Endodermal cell (in vitro differentiated cells): ENCODE measurements around the gene METTL3. TPM values are rescaled to one million over a fixed set of nuclear protein-coding genes. Genes with fewer than 3 reads are reported as not detected.

Experiments
- DNase-seq: peaks from one replicate; pipeline ENCODE4 v3.0.0-alpha.2; 2017
- H3K27ac ChIP-seq: 2 replicates; pipeline ENCODE4 v1.5.1; 2013; ENCODE audit warnings: mild to moderate bottlenecking, low read depth, low read length, moderate library complexity
- H3K27me3 ChIP-seq: 2 replicates; pipeline ENCODE4 v1.6.1; 2013; ENCODE audit warnings: mild to moderate bottlenecking, low read length, moderate library complexity; ENCODE audit not compliant: insufficient read depth, control insufficient read depth, poor library complexity, severe bottlenecking
- H3K36me3 ChIP-seq: 2 replicates; pipeline ENCODE4 v1.7.0; 2013; ENCODE audit warnings: mild to moderate bottlenecking, low read length, moderate library complexity; ENCODE audit not compliant: control insufficient read depth, insufficient read depth
- H3K4me1 ChIP-seq: one replicate; pipeline ENCODE4 v1.7.0; 2013; ENCODE audit warnings: low read length; ENCODE audit not compliant: control insufficient read depth, insufficient read depth
- H3K4me3 ChIP-seq: 2 replicates; pipeline ENCODE4 v1.5.1; 2013; ENCODE audit warnings: mild to moderate bottlenecking, low read length, moderate library complexity
- H3K9ac ChIP-seq: 2 replicates; pipeline ENCODE4 v1.6.1; 2013; ENCODE audit warnings: mild to moderate bottlenecking, low read length, moderate library complexity; ENCODE audit not compliant: poor library complexity, severe bottlenecking; ENCODE audit errors: extremely low read depth
- H3K9me3 ChIP-seq: 2 replicates; pipeline ENCODE4 v1.6.1; 2013; ENCODE audit warnings: mild to moderate bottlenecking, low read length, moderate library complexity; ENCODE audit not compliant: control insufficient read depth
- H3K27ac Mint-ChIP-seq: 2 replicates; pipeline ENCODE4 v1.8.0; 2020; ENCODE audit warnings: mixed read lengths
- H3K27me3 Mint-ChIP-seq: 2 replicates; pipeline ENCODE4 v1.8.0; 2021; ENCODE audit warnings: mild to moderate bottlenecking, mixed read lengths; ENCODE audit not compliant: insufficient read depth
- H3K36me3 Mint-ChIP-seq: 2 replicates; pipeline ENCODE4 v1.8.0; 2020; ENCODE audit warnings: low read depth, mixed read lengths
- H3K4me1 Mint-ChIP-seq: 2 replicates; pipeline ENCODE4 v1.8.0; 2020; ENCODE audit warnings: mixed read lengths
- H3K4me3 Mint-ChIP-seq: 2 replicates; pipeline ENCODE4 v1.8.0; 2020; ENCODE audit warnings: mild to moderate bottlenecking, moderate library complexity, mixed read lengths
- H3K9me3 Mint-ChIP-seq: 2 replicates; pipeline ENCODE4 v1.8.0; 2020; ENCODE audit warnings: mild to moderate bottlenecking, mixed read lengths
- WGBS, 2 experiments: methylation state at CpG; one replicate each; pipeline versions ENCODE4 v1.1.5 to v1.1.7; 2013; ENCODE audit warnings: missing lambda C conversion rate in 2 of 2, mixed read lengths in 1 of 2; ENCODE audit not compliant: insufficient coverage in 1 of 2, insufficient read length in 1 of 2; 5-methylcytosine and 5-hydroxymethylcytosine counted together
- total RNA-seq, 2 donors: library from RNA; stranded (reverse); fragmentation: NEBNext Ultra II Directional in 1 of 2; extraction: Animal tissue kit (Norgen Biotek cat#: 25700) in 1 of 2; gene quantifications; 2 replicates in 1 of 2; 3 replicates in 1 of 2; pipeline ENCODE4 v1.2.1, GENCODE V29; 2021
- TF ChIP-seq, protein P1 (sequence below): fragments of 200-600 bp; sonication (generic); conservative IDR thresholded peaks from 2 replicates; pipeline ENCODE4 v1.5.0; 2021; ENCODE audit warnings: antibody characterized with exemption, mild to moderate bottlenecking

METTL3 gene
- total RNA-seq, 2 donors from 2014 or later, result 63.2 to 64.7 TPM

- Histone ChIP-seq H3K9me3 (no peaks in the 10 kb centered on the region), H3K27me3 (no peaks in the 10 kb centered on the region), H3K4me1 (peaks cover 8% of the 10 kb centered on the region), H3K4me3 (no peak overlapping the region), H3K36me3 (peaks cover 37% of the 10 kb centered on the region), H3K27ac (no peak overlapping the region), H3K9ac (no peak overlapping the region)
- no peaks in the 10 kb centered on the region for H3K9me3 Mint-ChIP-seq
- no peak overlapping the region for H3K4me3 Mint-ChIP-seq
- peak overlapping the region; percentile 76 for H3K27ac Mint-ChIP-seq
- H3K4me1 Mint-ChIP-seq, result peaks cover 42% of the 10 kb centered on the region
- no peaks in the 10 kb centered on the region for H3K27me3 Mint-ChIP-seq
- TF ChIP-seq, protein P1, sequence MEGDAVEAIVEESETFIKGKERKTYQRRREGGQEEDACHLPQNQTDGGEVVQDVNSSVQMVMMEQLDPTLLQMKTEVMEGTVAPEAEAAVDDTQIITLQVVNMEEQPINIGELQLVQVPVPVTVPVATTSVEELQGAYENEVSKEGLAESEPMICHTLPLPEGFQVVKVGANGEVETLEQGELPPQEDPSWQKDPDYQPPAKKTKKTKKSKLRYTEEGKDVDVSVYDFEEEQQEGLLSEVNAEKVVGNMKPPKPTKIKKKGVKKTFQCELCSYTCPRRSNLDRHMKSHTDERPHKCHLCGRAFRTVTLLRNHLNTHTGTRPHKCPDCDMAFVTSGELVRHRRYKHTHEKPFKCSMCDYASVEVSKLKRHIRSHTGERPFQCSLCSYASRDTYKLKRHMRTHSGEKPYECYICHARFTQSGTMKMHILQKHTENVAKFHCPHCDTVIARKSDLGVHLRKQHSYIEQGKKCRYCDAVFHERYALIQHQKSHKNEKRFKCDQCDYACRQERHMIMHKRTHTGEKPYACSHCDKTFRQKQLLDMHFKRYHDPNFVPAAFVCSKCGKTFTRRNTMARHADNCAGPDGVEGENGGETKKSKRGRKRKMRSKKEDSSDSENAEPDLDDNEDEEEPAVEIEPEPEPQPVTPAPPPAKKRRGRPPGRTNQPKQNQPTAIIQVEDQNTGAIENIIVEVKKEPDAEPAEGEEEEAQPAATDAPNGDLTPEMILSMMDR, result no peak
- H3K36me3 Mint-ChIP-seq, result peaks cover 45% of the 10 kb centered on the region
- 88% methylated on average over 1 of the region's 1 CpG; no CpG with 5 or more reads in 1 of the 2 experiments for WGBS, 2 experiments
- no peak for DNase-seq
Observed at GRCh38 chr14:21520767-21521166, 9.6 kb upstream of the METTL3 start.

- H3K36me3 Mint-ChIP-seq, result peaks cover 27% of the 10 kb centered on the region
- no peak overlapping the region for H3K4me3 Mint-ChIP-seq
- no peak for DNase-seq
- Histone ChIP-seq H3K4me3 (no peak overlapping the region), H3K9me3 (no peaks in the 10 kb centered on the region), H3K4me1 (no peaks in the 10 kb centered on the region), H3K27ac (no peak overlapping the region), H3K9ac (no peak overlapping the region), H3K36me3 (peaks cover 25% of the 10 kb centered on the region), H3K27me3 (no peaks in the 10 kb centered on the region)
- no peaks in the 10 kb centered on the region for H3K9me3 Mint-ChIP-seq
- TF ChIP-seq, protein P1, result no peak
- H3K4me1 Mint-ChIP-seq, result peaks cover 37% of the 10 kb centered on the region
- no peaks in the 10 kb centered on the region for H3K27me3 Mint-ChIP-seq
- 79 to 84% methylated on average over 2 of the region's 2 CpGs for WGBS, 2 experiments
- no peak overlapping the region for H3K27ac Mint-ChIP-seq
Observed at GRCh38 chr14:21518725-21519124, 7.6 kb upstream of the METTL3 start.

DNA sequence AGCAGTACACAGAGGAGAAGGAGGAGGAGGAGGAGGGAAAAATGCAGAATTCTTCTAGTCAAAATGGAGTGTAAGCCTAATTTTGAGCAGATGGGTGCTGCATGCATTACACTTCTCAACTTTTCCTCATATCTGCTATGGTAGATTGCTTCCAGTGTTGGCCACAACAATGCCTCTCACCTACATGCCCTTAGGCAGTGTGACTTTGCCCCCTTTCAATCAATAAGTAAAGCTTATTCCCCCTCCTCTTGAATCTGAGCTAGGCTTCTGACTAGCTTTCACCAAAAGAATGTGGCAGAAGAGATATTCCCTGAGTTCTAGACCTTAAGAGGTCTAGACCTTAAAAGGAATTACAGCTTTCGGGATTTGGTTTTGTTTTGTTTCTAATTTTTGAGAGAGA, 3.2 kb upstream of the METTL3 start:
- no peak overlapping the region for H3K27ac Mint-ChIP-seq
- Histone ChIP-seq H3K27ac (no peak overlapping the region), H3K9ac (no peak overlapping the region), H3K4me1 (no peaks in the 10 kb centered on the region), H3K4me3 (no peak overlapping the region), H3K9me3 (peaks cover 6% of the 10 kb centered on the region), H3K27me3 (no peaks in the 10 kb centered on the region), H3K36me3 (peaks cover 1% of the 10 kb centered on the region)
- H3K4me3 Mint-ChIP-seq, result no peak overlapping the region
- peaks cover 5% of the 10 kb centered on the region for H3K36me3 Mint-ChIP-seq
- H3K9me3 Mint-ChIP-seq, result peaks cover 8% of the 10 kb centered on the region
- peaks cover 21% of the 10 kb centered on the region for H3K4me1 Mint-ChIP-seq
- H3K27me3 Mint-ChIP-seq, result no peaks in the 10 kb centered on the region
- TF ChIP-seq, protein P1, result no peak
- DNase-seq, result no peak
- WGBS, 2 experiments, result 88 to 100% methylated on average over 1 of the region's 1 CpG
